Neural crest cell (in vitro differentiated cells): Measurements from ENCODE around the gene S100A1. TPM values are rescaled to one million over a fixed set of nuclear protein-coding genes. Genes with fewer than 3 reads are reported as not detected.

Source experiments
- DNase-seq: peaks from one replicate; pipeline ENCODE4 v3.0.0; 2021; ENCODE audit warnings: low read depth, mixed read lengths, low spot score
- H3K27ac Mint-ChIP-seq: one replicate; pipeline ENCODE4 v1.8.0; 2021; ENCODE audit warnings: mild to moderate bottlenecking, mixed read lengths; ENCODE audit not compliant: unreplicated experiment
- H3K27me3 Mint-ChIP-seq: 2 replicates; pipeline ENCODE4 v1.8.0; 2021; ENCODE audit warnings: low read depth, mild to moderate bottlenecking, mixed read lengths
- H3K36me3 Mint-ChIP-seq: 2 replicates; pipeline ENCODE4 v1.8.0; 2021; ENCODE audit warnings: low read depth, mild to moderate bottlenecking, mixed read lengths
- H3K4me1 Mint-ChIP-seq: 2 replicates; pipeline ENCODE4 v1.8.0; 2021; ENCODE audit warnings: mixed read lengths
- H3K4me3 Mint-ChIP-seq: one replicate; pipeline ENCODE4 v1.8.0; 2021; ENCODE audit warnings: mild to moderate bottlenecking, mixed read lengths
- H3K9me3 Mint-ChIP-seq: 2 replicates; pipeline ENCODE4 v1.8.0; 2021; ENCODE audit warnings: mixed read lengths
- CTCF ChIP-seq: fragments of 200-600 bp; sonication (generic); conservative IDR thresholded peaks from 2 replicates; pipeline ENCODE4 v1.5.0; 2021; ENCODE audit warnings: antibody characterized with exemption, mild to moderate bottlenecking
- total RNA-seq: library from RNA; stranded (reverse); gene quantifications from 2 replicates; pipeline ENCODE4 v1.2.1, GENCODE V29; 2021

S100A1 gene
- total RNA-seq, 1 donor from 2014 or later, result not detected

DNA sequence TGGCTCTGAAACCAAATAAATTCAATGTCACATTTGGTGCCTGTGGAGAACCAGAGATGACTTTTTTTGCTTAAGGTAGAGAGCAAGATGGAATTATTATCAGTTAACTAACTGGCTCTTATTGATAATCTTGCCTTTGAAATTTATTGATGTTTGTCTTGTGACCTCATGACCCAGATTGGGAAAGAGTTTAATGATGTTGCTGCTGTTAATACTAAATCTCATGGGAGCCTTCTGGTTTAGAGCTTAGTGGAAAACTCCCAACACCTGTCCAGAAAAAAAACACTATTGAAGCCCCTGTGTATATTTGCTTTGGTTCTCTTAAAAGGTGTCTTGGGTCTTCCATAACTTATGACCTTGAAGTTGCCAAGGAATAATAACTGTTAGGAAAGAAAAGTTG lies 15.6 kb downstream of the S100A1 start:
- no peak for TF ChIP-seq CTCF
- Mint-ChIP-seq H3K27ac (no peak overlapping the region), H3K36me3 (peaks cover 35% of the 10 kb centered on the region), H3K27me3 (no peaks in the 10 kb centered on the region), H3K9me3 (no peaks in the 10 kb centered on the region), H3K4me3 (no peak overlapping the region), H3K4me1 (peaks cover 11% of the 10 kb centered on the region)
- no peak for DNase-seq

GRCh38 chr1:153646672-153647345 lies 18.6 kb downstream of the S100A1 start:
- H3K27me3 Mint-ChIP-seq, result no peaks in the 10 kb centered on the region
- peak overlapping the region; percentile 21 for H3K4me3 Mint-ChIP-seq
- H3K36me3 Mint-ChIP-seq, result peaks cover 28% of the 10 kb centered on the region
- no peak for DNase-seq
- no peak for TF ChIP-seq CTCF
- peaks cover 11% of the 10 kb centered on the region for H3K4me1 Mint-ChIP-seq
- H3K9me3 Mint-ChIP-seq, result no peaks in the 10 kb centered on the region
- H3K27ac Mint-ChIP-seq, result no peak overlapping the region

DNA sequence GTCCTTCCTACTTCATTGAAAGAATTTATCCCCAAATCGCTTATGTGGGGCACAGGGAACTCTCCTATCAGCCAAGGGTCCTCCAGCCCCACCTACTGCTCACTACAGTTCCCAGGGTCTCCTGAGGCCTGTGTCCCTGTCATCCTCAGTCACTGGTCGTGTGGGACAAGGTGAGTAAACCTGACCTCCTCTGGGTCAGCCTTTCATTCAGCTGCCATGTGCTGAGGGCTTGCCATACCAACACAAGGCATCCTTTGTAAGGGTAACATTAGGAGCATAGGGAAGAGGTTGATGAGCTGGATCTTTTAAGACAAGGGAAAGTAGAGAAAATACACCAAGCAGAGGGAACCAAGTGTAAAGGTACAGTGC lies 19.1 kb downstream of the S100A1 start:
- H3K4me3 Mint-ChIP-seq, result no peak overlapping the region

GRCh38 chr1:153648000-153648643 lies 19.9 kb downstream of the S100A1 start:
- no peak for TF ChIP-seq CTCF
- Mint-ChIP-seq H3K27ac (no peak overlapping the region), H3K36me3 (peaks cover 25% of the 10 kb centered on the region), H3K27me3 (no peaks in the 10 kb centered on the region), H3K9me3 (no peaks in the 10 kb centered on the region), H3K4me3 (peak overlapping the region; percentile 19), H3K4me1 (peaks cover 11% of the 10 kb centered on the region)
- DNase-seq, result no peak

More for the DNA sequence above, 19.1 kb downstream of the S100A1 start:
- Mint-ChIP-seq H3K27ac (no peak overlapping the region), H3K36me3 (peaks cover 25% of the 10 kb centered on the region), H3K27me3 (no peaks in the 10 kb centered on the region), H3K9me3 (no peaks in the 10 kb centered on the region), H3K4me1 (peaks cover 11% of the 10 kb centered on the region)
- no peak for DNase-seq
- no peak for TF ChIP-seq CTCF

- H3K4me1 Mint-ChIP-seq, result peaks cover 6% of the 10 kb centered on the region
- H3K36me3 Mint-ChIP-seq, result peaks cover 22% of the 10 kb centered on the region
- no peaks in the 10 kb centered on the region for H3K9me3 Mint-ChIP-seq
- DNase-seq, result no peak
- H3K27me3 Mint-ChIP-seq, result no peaks in the 10 kb centered on the region
- no peak for TF ChIP-seq CTCF
- no peak overlapping the region for H3K4me3 Mint-ChIP-seq
- peak overlapping the region; percentile 57 for H3K27ac Mint-ChIP-seq
Measured at GRCh38 chr1:153649137-153649862, 21.1 kb downstream of the S100A1 start.
